Small intestine (tissue), 16 donors: ENCODE measurements around the gene SPRYD3. TPM values are rescaled to one million over a fixed set of nuclear protein-coding genes. Genes with fewer than 3 reads are reported as not detected.

Experiments used
- DNase-seq, 2 donors: peaks; one replicate each; pipeline versions ENCODE4 v3.0.0 to v3.0.0-alpha.2; 2013
- FAIRE-seq: peaks from 2 replicates; lab custom pipeline; 2012; peaks lifted over from hg19 to GRCh38; lab: Jason Lieb, UNC
- H3K27ac ChIP-seq, 3 donors: one replicate each; pipeline ENCODE4 v1.5.1; 2013; ENCODE audit warnings: low read length in 2 of 3, mild to moderate bottlenecking in 2 of 3, control low read depth in 1 of 3, inconsistent platforms in 1 of 3, low read depth in 1 of 3, moderate library complexity in 1 of 3
- H3K27me3 ChIP-seq, 3 donors: one replicate each; pipeline ENCODE4 v1.6.1; 2013; ENCODE audit warnings: low read length in 3 of 3, inconsistent platforms in 1 of 3; ENCODE audit not compliant: control insufficient read depth in 3 of 3, insufficient read depth in 3 of 3
- H3K36me3 ChIP-seq, 3 donors: one replicate each; pipeline ENCODE4 v1.6.1; 2013; ENCODE audit warnings: low read length in 3 of 3, inconsistent platforms in 1 of 3, low read depth in 1 of 3, mild to moderate bottlenecking in 1 of 3, moderate library complexity in 1 of 3; ENCODE audit not compliant: control insufficient read depth in 3 of 3, insufficient read depth in 2 of 3
- H3K4me1 ChIP-seq, 3 donors: one replicate each; pipeline ENCODE4 v1.6.1; 2013; ENCODE audit warnings: low read length in 2 of 3, inconsistent platforms in 1 of 3, low read depth in 1 of 3, mild to moderate bottlenecking in 1 of 3, moderate library complexity in 1 of 3; ENCODE audit not compliant: control insufficient read depth in 3 of 3, insufficient read depth in 2 of 3
- H3K4me3 ChIP-seq, 3 donors: one replicate each; pipeline ENCODE4 v1.5.1; 2013; ENCODE audit warnings: low read length in 3 of 3, control low read depth in 1 of 3, inconsistent platforms in 1 of 3, low read depth in 1 of 3, mild to moderate bottlenecking in 1 of 3, moderate library complexity in 1 of 3
- H3K9me3 ChIP-seq, 2 donors: one replicate each; pipeline ENCODE4 v1.6.1; 2013; ENCODE audit warnings: low read depth in 1 of 2, low read length in 1 of 2; ENCODE audit not compliant: control insufficient read depth in 2 of 2, insufficient read depth in 1 of 2
- WGBS, 3 donors: extraction: QIAGEN DNeasy Blood & Tissue Kit; methylation state at CpG; one replicate each; pipeline ENCODE4 v1.1.7; 2013; 5-methylcytosine and 5-hydroxymethylcytosine counted together
- long read RNA-seq, 10 donors: transcript quantifications; one replicate each; lab custom pipeline, GENCODE V29; 2026
- polyA plus RNA-seq, 4 donors: library from polyadenylated mRNA; stranded (reverse) in 3 of 4; unstranded in 1 of 4; fragments of 200-250 nt in 3 of 4; fragments of 120-200 nt in 1 of 4; gene quantifications; one replicate each; pipeline versions ENCODE4 v1.2.1 to v1.2.3, GENCODE V29; 2013
- donor health status: healthy with polysubstance abuse.
- donor health status: control.
- donor health status: control.
- donor health status: Bipolar disorder and iron deficiency.
- donor health status: healthy.

Gene SPRYD3, protein sequence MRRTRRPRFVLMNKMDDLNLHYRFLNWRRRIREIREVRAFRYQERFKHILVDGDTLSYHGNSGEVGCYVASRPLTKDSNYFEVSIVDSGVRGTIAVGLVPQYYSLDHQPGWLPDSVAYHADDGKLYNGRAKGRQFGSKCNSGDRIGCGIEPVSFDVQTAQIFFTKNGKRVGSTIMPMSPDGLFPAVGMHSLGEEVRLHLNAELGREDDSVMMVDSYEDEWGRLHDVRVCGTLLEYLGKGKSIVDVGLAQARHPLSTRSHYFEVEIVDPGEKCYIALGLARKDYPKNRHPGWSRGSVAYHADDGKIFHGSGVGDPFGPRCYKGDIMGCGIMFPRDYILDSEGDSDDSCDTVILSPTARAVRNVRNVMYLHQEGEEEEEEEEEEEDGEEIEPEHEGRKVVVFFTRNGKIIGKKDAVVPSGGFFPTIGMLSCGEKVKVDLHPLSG
- polyA plus RNA-seq: 10 to 100 TPM; 19.7 to 37.6 (median 22.9) TPM
- long read RNA-seq, donor 1, transcript SPRYD3-201 (11 exons, 2,932 nt): major isoform, 8 of 14 reads
- long read RNA-seq, donor 1, partial matches to known transcripts: 6 of 14 reads
- long read RNA-seq, donor 1, other reads (novel, unspliced or antisense): 0 of 14 reads
- long read RNA-seq, donor 2: 0 reads
- long read RNA-seq, donor 3, partial matches to known transcripts: 0 of 1 reads
- long read RNA-seq, donor 3, other reads (novel, unspliced or antisense): 0 of 1 reads
- long read RNA-seq, donor 4: 0 reads
- long read RNA-seq, donor 5, partial matches to known transcripts: 0 of 1 reads
- long read RNA-seq, donor 5, other reads (novel, unspliced or antisense): 0 of 1 reads
- long read RNA-seq, donor 6, transcript SPRYD3-201 (11 exons, 2,932 nt): major isoform, 5 of 5 reads
- long read RNA-seq, donor 6, partial matches to known transcripts: 0 of 5 reads
- long read RNA-seq, donor 6, other reads (novel, unspliced or antisense): 0 of 5 reads
- long read RNA-seq, donor 7: 0 reads
- long read RNA-seq, donor 8, partial matches to known transcripts: 0 of 1 reads
- long read RNA-seq, donor 8, other reads (novel, unspliced or antisense): 0 of 1 reads
- long read RNA-seq, donor 9: 0 reads
- long read RNA-seq, donor 10, transcript SPRYD3-201 (11 exons, 2,932 nt): major isoform, 7 of 7 reads
- long read RNA-seq, donor 10, partial matches to known transcripts: 0 of 7 reads
- long read RNA-seq, donor 10, other reads (novel, unspliced or antisense): 0 of 7 reads

DNA sequence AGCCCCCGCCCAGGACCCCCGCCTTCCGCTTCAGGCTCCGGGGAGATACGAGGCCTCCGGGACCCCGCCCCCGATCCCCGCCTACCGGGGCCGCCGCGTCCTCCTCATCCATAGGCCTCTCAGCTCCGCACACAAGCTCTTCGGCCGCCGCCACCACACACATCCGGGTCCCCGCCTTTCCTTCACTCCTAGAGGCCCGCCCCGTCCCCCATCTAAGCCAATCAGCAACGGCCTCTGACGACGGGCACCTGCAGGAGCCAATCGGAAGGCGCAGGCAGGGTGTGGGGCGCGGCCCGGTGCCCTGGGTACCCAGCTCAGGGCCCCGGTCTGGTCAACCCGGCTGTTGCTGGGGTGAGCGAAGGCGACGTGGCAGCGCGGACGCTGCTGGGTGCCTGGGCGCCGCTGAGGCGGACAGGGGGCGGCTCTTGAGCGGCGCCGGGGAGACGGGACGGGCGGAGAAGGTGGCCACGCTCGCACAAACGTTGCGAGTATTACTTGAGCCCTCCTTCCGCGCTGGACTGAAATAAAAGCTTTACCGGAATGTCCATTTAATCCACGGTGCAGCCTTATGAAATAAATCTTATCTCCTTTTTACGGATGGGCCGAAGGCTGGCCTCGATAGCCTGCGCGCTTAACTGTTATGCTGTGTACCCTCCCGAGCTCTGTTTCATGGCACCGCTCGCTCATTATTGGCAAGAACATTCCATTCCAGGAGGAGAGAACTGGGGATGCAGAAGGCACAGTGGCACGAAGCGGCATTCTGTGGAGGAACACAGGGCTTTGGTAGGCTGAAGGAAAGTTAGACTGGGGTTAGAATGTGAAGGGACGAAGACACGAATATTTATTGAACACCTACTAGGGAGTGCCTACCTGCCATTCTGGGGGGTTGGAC lies at the start of gene SPRYD3:
Gene SPRYD3, minus strand, starts transcription at position 165 of the 892 bp plus-strand sequence. Its CDS starts 57 bp downstream, at position 108.
- FAIRE-seq (no peak), DNase-seq (peak; percentile 98 to 99)
- H3K27ac ChIP-seq: peak within 1 kb of the TSS; percentile 88 to 92 (median 91)
- H3K9me3 ChIP-seq: peaks cover 0 to 2% of the 10 kb centered on the region in 2 donors
- no peaks in the 10 kb centered on the region for H3K27me3 ChIP-seq
- peaks cover 0 to 5% (median 0%) of the 10 kb centered on the region in 3 donors for H3K4me1 ChIP-seq
- peak within 1 kb of the TSS; percentile 53 to 76 (median 66) for H3K4me3 ChIP-seq
- 1 to 2% (median 2%) methylated on average over 43 to 67 of the region's 67 CpGs for WGBS, 3 donors
- H3K36me3 ChIP-seq: peaks cover 2 to 32% (median 2%) of the 10 kb centered on the region in 3 donors

DNA sequence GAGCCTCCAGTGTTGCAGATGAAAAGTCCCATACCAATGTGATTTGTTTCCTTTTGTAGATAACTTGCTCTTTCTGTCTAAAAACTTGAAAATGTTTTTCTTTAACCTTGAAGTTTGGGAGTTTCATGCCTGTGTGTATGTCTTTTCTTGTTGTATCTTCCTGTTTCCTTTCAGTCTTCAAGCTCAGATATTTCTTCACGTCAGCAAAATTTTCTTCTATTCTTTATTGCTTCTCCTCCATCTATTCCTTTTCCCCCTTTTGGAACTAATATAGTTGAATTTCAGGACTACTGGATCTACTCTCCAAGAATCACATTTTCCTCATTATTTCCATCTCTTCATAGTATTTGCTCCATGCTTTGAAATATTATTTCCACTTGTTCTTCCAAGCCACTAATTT lies 48.0 kb upstream of the SPRYD3 start:
- no peak overlapping the region for H3K4me3 ChIP-seq
- H3K27me3 ChIP-seq: peaks cover 0 to 1% (median 0%) of the 10 kb centered on the region in 3 donors
- H3K4me1 ChIP-seq: no peaks in the 10 kb centered on the region
- no peak overlapping the region for H3K27ac ChIP-seq
- 77 to 100% (median 88%) methylated on average over 1 of the region's 1 CpG for WGBS, 3 donors
- peaks cover 0 to 26% (median 0%) of the 10 kb centered on the region in 3 donors for H3K36me3 ChIP-seq
- FAIRE-seq: no peak
- no peaks in the 10 kb centered on the region for H3K9me3 ChIP-seq
- no peak for DNase-seq

DNA sequence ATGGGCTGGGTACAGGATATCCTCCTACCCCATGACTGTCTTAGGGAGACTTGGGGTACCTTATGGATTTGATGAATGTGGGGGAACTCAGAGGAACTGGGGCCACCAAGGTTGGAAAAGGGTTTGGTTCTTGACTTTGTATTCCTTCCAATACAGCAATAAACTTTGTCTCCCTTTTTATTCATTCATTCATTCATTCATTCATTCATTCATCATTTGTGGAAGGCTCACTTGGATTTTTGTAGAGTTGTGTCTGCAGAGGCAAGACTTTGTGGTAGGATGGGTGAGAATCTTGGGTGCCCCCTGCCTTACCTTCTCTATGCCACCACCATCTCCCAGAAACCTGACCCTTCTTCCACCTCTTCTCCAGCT lies 45.1 kb upstream of the SPRYD3 start:
- FAIRE-seq (no peak), DNase-seq (no peak)
- peaks cover 0 to 1% (median 0%) of the 10 kb centered on the region in 3 donors for H3K27me3 ChIP-seq
- no peaks in the 10 kb centered on the region for H3K9me3 ChIP-seq
- H3K27ac ChIP-seq: no peak overlapping the region
- H3K4me3 ChIP-seq: no peak overlapping the region
- H3K4me1 ChIP-seq: peaks cover 0 to 4% (median 0%) of the 10 kb centered on the region in 3 donors
- peaks cover 0 to 39% (median 0%) of the 10 kb centered on the region in 3 donors for H3K36me3 ChIP-seq

DNA sequence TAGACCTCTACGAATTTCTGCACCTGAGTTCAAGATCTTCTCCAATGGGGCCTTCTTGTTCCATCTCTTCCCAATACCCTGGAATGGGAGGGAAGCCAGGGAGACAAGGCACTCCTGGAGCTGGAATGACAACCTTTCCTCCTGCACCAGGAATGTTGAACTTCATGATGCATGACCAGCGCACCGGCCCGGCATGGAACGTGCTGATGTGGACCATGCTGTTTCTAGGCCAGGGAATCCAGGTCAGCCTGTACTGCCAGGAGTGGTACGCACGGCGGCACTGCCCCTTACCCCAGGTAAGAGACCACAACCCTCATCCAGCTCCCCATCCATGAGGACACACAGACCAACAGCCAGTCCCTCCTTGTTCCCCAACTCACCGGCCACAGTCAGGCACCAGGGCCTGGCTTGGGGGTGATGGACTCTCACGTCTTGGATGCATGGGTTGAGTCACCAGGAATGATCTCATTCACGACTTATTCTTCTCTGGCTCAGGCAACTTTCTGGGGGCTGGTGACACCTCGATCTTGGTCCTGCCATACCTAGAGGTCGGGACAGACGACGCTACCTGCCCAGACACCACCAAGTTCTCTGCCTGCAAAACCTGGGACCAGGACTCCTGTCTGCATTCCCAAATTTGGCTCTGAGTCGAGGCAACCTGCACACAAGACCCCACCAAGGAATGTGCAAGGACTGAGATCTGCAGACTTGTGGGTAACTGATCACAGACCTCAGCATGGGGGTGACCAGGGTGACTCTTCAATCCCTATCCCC lies 44.6 kb upstream of the SPRYD3 start:
- WGBS, 3 donors: 89 to 93% (median 90%) methylated on average over 16 of the region's 16 CpGs
- Histone ChIP-seq H3K27me3 (peaks cover 0 to 1% (median 0%) of the 10 kb centered on the region in 3 donors), H3K9me3 (no peaks in the 10 kb centered on the region), H3K36me3 (peaks cover 0 to 44% (median 0%) of the 10 kb centered on the region in 3 donors), H3K4me3 (no peak overlapping the region), H3K27ac (no peak overlapping the region), H3K4me1 (peaks cover 0 to 10% (median 0%) of the 10 kb centered on the region in 3 donors)
- no peak for DNase-seq
- no peak for FAIRE-seq

DNA sequence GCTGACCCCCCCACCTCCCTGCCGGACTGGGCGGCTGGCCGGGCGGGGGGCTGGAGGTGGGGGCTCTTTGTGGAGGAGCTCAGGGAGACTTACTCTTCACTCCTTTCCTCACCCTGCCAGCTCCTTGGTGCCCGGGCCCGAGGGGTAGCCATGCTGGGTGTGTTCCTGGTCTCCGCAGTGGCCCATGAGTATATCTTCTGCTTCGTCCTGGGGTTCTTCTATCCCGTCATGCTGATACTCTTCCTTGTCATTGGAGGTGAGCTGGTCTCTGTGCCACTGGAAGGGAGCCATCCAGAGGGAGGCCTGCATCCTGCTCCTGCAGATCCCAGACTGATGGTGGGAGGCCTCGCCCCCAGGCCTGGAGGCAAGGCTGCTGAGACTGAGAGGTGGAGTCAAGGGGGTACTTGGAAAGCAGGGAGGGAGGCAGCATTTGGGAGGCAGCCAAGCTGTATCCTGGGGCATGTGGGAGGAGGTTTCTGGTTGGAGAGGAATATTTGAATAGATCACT lies 43.8 kb upstream of the SPRYD3 start:
- Histone ChIP-seq H3K9me3 (no peaks in the 10 kb centered on the region), H3K27me3 (no peaks in the 10 kb centered on the region), H3K4me3 (no peak overlapping the region), H3K36me3 (peaks cover 0 to 45% (median 0%) of the 10 kb centered on the region in 3 donors), H3K27ac (no peak overlapping the region), H3K4me1 (peaks cover 0 to 17% (median 0%) of the 10 kb centered on the region in 3 donors)
- FAIRE-seq (no peak), DNase-seq (no peak)
- WGBS, 3 donors: 92 to 97% (median 97%) methylated on average over 10 of the region's 10 CpGs

DNA sequence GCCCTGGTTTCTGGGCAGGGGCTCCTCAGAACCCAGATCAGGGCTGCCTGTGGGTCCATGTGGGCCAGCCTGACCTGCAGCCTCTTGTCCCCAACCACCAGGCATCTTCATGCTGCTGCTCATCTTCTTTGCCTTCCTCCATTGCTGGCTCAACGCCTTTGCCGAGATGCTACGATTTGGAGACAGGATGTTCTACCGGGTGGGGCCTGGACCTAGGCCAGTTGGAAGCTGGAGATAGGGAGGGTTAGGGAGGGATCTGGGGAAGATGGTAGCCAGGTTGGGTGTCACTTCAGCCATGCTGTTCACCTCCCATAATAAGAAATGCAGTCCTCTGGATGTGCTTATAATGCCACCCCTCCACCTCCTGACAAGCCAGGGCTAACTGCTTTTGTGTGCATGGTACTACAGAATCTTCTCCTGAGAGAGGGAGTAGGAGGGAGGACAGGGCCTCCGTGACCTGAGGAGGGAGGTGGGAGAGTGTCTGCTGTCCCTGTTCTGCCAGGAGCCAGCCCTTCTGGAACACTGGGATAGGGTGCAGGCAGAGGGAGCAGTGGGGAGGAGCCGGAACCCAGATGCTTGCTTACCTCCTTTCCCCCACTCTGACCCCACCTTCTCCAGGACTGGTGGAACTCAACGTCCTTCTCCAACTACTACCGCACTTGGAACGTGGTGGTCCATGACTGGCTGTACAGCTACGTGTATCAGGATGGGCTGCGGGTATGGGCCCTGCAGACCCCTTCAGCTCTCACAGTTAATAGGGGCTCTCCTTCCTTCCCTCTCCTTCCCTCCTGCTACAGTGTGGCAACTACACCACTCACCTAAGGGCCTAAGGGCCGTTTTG lies 41.7 kb upstream of the SPRYD3 start:
- H3K27me3 ChIP-seq: no peaks in the 10 kb centered on the region
- no peak for FAIRE-seq
- H3K9me3 ChIP-seq: no peaks in the 10 kb centered on the region
- DNase-seq: no peak
- H3K36me3 ChIP-seq: peaks cover 0 to 59% (median 0%) of the 10 kb centered on the region in 3 donors
- H3K4me1 ChIP-seq: peaks cover 0 to 21% (median 0%) of the 10 kb centered on the region in 3 donors
- no peak overlapping the region for H3K27ac ChIP-seq
- no peak overlapping the region for H3K4me3 ChIP-seq
- WGBS, 3 donors: 85% methylated on average over 12 of the region's 12 CpGs
